GM21528 (cell line): Measurements from ENCODE around the gene KDM2B.
"Not testable (repeated sequence)": the region's sequence is repeated elsewhere in the genome, so short reads cannot be mapped to it uniquely, and the experiment has no call there.

Experiments used
- ATAC-seq: cut with Tn5 transposase; IDR thresholded peaks from one replicate; pipeline ENCODE4 v1.9.1; 2021; ENCODE audit warnings: mild to moderate bottlenecking, moderate library complexity; ENCODE audit not compliant: unreplicated experiment, low FRiP score

Gene KDM2B

DNA sequence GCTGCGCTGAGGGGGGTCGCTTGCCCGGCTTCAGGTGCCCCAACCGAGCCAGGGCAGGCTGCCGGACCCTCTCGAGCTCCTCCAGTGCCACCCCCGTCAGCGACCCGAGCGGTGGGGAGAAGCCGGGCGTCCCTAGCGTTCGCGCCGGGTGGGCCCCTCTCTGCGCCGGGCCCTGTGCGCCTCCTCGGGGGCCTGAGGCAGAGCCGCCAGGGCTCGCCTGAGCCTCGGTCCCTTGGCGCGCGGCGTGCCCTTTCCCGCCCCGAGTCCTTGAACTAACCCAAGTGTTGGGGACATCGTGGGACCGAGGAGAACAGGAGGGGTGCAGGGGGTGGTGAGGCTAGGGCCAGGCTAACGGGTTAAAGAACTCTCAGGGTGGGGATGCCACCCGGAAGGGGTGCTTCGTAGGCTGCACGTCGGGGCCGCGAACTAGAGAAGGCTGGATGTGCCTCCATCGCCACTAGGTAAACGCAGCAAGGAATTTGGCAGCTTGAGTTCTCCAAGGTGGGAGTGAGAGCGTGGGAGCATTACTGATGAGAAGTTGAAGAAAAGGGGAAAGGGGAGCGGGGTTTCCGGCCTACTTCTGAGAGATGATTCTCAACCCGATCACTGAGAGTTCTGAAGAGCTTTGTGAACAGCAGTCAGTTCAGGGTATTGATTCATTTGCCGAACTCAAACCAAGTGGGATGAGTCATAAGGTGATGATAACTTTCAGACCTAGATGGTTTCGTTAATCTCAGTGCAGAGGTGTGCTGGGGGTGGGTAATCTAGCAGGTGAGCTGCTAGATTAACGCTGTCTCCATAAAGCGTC, 180.3 kb downstream of the KDM2B start:
- ATAC-seq: peak; percentile 38

DNA sequence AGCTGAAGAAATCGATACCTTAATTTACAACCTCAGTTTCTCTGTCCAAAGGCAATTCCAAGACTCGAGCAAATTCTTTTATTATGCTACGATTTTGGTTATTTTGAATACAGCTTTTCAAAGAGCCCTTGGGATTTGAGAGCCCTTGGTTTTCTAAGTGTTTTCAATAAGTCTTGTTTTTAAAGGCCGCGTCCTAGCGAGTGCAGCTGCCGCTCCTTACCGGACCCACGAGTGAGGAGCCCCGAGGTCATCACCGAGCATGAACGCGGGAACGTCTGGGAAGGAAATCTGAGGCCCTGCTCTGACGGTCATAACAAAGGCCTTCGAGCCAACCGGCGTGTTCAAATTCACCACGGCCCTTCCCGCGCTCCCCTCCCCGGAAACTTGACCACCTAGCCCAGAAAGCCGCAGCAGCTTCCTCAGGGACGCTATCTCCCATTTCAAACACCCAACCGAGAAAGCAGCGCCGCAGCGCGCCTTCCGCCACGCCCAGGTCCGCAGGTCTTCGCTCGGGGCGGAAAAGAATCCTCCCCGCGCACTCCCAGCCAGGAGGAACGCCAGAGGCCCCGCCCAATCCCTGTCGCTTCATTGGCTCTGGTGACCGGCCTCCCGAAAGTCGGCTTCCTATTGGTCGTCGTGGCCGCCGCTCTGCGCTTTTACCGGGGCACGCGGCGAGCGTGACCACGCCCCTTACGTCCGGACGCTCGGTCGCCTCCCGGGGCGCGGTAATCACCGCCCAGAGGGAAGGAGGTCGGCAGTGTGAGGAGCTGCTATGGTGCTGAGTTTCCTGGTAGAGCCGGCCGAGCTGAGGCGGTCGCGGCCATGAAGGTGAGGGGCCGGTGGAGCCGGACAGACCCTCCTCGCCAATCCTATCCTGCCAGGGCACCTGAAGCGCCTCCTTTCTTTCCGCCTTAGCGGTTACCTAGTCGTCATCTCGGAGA, 181.2 kb downstream of the KDM2B start, which contains the start of gene RNF34:
RNF34 (plus strand) TSS at position 728 of the 941 bp plus-strand sequence; CDS start at position 823, 95 bp downstream.
- peak; percentile 89 for ATAC-seq

DNA sequence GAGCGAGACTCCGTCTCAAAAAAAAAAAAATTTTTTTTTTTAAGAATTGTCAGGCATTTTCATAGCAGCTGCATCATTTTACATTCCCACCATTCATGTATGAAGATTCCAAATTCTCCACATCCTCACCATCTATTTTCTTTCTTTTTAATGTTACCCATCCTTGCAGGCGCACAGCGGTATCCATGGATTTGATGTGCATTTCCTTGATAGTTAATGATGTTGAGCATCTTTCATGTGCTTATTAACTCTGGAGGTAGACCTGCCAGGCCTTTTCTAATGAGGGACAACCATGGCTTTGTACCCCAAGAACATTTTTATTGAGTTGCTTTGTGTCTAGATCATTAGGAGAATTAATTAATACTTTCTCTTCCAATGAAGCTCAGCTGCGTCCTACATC, 182.5 kb downstream of the KDM2B start:
- no peak for ATAC-seq

DNA sequence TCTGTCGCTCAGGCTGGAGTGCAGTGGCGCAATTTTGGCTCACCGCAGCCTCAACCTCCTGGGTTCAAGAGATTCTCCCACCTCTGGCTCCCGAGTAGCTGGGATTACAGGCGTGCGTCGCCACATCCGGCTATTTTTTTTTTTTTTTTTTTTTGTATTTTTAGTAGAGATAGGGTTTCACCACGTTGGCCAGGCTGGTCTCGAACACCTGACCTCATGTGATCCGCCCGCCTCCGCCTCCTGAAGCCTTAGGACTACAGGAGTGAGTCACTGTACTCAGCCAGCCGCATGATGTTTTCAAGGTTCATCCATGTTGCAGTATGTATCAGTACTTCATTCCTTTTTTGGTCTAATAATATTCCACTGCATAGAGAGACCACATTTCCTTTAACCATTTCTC, 183.3 kb downstream of the KDM2B start:
- ATAC-seq: no peak

DNA sequence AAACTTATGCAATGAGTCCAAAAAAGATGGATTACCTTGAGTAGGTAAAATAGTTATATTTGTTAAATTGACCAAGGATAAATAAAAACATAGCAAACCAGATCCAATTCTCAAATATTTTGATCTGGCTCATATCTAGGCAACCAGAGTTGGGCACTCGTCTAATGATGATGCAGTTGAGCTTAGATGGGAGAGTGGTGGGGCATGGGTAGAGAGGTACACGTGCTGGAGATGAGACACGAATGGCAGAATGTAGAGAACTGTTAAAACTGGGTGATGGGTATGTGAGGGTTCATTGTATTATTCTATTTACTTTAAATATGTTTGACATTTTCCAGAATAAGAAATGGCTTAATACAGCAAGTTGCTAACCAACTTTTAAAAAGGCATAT, 188.5 kb downstream of the KDM2B start:
- ATAC-seq: no peak

DNA sequence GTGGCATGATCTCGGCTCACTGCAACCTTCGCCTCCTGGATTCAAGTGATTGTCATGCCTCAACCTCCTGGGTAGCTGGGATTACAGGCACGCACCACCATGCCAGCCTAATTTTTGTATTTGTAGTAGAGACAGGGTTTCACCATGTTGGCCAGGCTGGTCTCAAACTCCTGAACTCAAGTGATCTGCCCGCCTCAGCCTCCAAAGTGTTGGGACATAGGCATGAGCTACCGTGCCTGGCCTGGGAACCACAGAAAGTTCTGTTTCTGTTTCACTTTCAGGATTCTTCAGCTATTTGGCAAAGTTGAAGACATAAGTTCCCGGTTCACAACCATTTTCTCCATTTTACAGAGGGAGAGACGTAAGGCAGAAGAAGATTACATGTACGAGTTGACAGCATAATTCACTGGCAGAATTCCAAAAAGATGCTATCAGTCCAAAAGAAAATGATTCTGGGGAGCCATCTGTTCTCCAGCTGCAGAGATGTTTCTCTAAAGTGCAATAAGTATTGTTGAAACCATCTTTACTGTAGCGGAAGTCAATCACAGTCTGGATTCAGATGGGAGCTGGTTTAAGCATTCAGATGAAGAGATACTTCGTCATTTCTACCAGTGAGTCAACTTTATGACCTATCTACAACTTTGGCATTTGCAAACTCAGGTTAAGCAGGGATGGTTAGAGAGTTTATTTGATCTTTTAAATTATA, 189.1 kb downstream of the KDM2B start:
- no peak for ATAC-seq

DNA sequence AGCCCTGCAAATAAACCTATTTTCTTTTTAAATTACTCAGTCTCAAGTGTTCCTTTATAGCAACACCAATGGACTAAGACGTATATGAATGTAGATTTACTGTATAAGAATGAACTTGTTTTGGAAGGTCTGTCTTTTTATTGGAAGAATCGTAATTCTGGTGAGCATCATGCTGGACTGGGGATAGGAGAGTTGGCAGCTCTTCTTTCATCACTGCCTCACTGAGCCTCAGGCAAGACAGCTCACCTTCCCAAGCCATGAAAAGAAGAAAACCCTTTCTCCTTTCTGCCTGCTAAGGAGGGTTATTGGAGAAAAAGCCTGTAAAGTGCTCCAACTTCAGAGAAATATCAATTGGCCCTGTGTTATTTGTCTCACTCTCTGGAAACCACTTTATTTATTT, 190.0 kb downstream of the KDM2B start:
- ATAC-seq: no peak

DNA sequence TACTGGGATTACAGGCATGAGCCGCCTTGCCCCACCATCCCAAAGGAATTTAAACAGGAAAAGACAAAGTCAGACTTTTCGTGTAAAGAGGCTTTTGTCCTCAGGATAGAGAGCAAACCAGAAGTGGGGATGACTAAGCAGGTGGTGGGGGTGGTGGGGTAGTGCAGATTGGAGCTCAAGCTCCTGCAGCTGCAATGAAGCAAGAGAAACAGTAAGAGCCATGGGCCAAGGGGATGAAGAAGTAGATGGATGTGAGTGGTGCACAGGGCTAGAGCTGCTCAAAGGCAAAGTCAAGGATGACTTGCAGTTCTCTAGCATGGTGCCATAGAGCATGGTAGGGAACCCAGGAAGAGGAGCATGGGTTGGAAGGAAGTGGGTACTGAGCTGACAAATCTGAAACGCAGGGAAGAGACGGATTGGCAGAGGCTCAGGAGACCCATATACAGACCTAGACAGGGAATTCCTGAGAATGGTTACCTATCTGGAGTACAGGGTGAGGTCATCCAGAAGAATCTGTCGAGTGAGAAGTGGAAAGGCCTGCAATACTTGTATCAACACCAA, 192.3 kb downstream of the KDM2B start:
- no peak for ATAC-seq

DNA sequence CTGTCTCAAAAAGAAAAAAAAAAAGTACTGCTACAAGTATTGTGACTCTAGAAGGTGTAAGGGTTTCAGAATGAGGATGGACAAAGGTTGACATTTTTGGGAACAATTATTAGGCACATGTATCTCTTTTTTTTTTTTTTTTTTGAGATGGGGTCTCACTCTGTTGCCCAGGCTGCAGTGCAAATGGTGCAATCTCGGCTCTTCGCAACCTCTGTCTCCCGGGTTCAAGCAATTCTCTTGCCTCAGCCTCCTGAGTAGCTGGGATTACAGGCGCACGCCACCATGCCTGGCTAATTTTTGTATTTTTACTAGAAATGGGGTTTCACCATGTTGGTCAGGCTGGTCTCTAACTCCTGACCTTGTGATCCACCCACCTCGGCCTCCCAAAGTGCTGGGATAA, 195.9 kb downstream of the KDM2B start:
- not testable (repeated sequence) for ATAC-seq

DNA sequence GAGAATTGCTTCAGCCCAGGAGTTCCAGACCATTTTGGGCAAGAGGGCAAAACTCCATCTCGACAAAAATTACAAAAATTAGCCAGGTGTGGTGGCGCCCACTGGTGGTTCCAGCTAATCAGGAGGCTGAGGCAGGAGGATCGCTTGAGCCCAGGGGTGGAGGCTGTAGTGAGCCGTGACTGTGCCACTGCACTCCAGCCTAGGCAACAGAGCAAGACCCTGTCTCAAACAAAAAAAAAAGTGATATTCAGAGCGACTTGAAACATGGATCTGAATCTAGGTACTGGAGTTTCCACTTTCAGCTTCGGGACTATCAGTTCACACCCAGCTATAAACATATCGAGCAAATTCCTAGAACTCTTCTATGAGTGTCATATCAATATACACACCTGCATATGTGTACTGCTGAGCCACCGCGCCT, 197.2 kb downstream of the KDM2B start:
- no peak for ATAC-seq

DNA sequence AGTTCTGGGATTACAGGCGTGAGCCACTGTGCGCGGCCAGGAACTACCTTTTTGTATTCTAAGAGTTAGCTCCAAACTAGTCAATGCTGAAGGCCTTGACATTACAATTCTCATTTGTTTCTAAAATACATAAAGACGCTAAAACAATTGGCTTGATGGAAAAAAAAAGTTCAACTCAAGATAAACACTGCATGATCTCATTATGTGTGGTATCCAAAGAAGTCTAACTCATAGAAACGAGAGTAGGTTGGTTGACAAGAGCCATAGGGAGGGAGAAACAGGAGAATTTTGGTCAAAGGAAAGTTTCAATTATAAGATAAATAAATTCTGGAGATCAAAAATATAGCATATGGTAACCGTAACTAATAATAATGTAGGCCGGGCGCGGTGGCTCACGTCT, 200.9 kb downstream of the KDM2B start:
- ATAC-seq: no peak
